ENCODE data around the gene HDAC7. TPM values are rescaled to one million over a fixed set of nuclear protein-coding genes. Genes with fewer than 3 reads are reported as not detected.

Gene HDAC7
- total and polyA plus RNA-seq, 4 donors, result 49.3 to 119 (median 69.7) TPM

DNA sequence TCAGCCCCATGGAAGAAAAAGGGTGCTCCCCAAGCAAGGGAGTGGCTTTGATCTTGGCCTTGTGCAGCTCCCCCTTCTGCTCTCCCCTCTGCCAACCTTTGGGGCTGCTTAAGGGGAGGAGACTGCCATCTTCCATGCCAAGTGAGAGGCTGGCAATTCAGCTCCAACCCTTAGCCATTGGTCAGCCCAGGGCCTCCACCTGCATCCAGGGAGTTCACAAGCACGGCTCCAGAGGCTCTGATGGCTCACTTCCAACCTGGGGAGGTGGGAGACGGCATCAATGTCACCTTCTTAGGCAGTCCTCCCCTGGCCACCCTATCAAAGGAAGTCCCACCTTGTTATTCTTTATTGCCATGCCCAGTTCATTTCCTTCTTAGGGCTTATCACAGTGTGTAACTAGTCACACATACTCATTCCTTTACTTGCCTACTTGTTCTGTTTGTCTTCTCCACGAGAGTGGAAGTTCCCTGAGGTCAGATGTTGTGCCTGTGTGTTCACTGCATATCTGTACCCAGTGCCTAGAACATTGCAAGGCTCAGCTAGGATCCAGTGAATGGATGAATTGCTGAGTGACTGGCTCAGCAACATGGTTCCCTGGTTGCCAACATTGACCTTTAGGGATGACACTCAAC lies 5.0 kb downstream of the HDAC7 start:
- H3K27me3 ChIP-seq (ENCODE audit: control insufficient read depth in 3 of 3, insufficient read depth in 3 of 3, low read length in 2 of 3), result no peaks in the 10 kb centered on the region
- H3K9me3 ChIP-seq (ENCODE audit: control insufficient read depth in 4 of 4, insufficient read depth in 3 of 4, low read length in 3 of 4), result no peaks in the 10 kb centered on the region
- peak overlapping the region; percentile 95 to 96 for H3K27ac ChIP-seq (ENCODE audit: low read depth in 1 of 2, low read length in 1 of 2)
- no peaks in the 10 kb centered on the region for H3K36me3 ChIP-seq (ENCODE audit: control insufficient read depth in 4 of 4, insufficient read depth in 4 of 4, low read length in 4 of 4)
- 44 to 70% methylated on average over 3 of the region's 3 CpGs for WGBS, 2 donors
- H3K4me3 ChIP-seq, result no peak overlapping the region
- H3K4me1 ChIP-seq (ENCODE audit: control insufficient read depth in 5 of 5, insufficient read depth in 5 of 5, low read length in 5 of 5), result peaks cover 20 to 56% (median 48%) of the 10 kb centered on the region in 5 donors
- DNase-seq, result no peak
- ATAC-seq (ENCODE audit: insufficient read depth, low FRiP score), result no peak
- TF ChIP-seq, protein P1, sequence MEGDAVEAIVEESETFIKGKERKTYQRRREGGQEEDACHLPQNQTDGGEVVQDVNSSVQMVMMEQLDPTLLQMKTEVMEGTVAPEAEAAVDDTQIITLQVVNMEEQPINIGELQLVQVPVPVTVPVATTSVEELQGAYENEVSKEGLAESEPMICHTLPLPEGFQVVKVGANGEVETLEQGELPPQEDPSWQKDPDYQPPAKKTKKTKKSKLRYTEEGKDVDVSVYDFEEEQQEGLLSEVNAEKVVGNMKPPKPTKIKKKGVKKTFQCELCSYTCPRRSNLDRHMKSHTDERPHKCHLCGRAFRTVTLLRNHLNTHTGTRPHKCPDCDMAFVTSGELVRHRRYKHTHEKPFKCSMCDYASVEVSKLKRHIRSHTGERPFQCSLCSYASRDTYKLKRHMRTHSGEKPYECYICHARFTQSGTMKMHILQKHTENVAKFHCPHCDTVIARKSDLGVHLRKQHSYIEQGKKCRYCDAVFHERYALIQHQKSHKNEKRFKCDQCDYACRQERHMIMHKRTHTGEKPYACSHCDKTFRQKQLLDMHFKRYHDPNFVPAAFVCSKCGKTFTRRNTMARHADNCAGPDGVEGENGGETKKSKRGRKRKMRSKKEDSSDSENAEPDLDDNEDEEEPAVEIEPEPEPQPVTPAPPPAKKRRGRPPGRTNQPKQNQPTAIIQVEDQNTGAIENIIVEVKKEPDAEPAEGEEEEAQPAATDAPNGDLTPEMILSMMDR (IDR thresholded peaks at IDR 0.05; ENCODE audit: control extremely low read depth, extremely low read depth), result no peak
- H3K9ac ChIP-seq (ENCODE audit: insufficient read depth in 1 of 2, low read length in 2 of 2), result no peak overlapping the region

DNA sequence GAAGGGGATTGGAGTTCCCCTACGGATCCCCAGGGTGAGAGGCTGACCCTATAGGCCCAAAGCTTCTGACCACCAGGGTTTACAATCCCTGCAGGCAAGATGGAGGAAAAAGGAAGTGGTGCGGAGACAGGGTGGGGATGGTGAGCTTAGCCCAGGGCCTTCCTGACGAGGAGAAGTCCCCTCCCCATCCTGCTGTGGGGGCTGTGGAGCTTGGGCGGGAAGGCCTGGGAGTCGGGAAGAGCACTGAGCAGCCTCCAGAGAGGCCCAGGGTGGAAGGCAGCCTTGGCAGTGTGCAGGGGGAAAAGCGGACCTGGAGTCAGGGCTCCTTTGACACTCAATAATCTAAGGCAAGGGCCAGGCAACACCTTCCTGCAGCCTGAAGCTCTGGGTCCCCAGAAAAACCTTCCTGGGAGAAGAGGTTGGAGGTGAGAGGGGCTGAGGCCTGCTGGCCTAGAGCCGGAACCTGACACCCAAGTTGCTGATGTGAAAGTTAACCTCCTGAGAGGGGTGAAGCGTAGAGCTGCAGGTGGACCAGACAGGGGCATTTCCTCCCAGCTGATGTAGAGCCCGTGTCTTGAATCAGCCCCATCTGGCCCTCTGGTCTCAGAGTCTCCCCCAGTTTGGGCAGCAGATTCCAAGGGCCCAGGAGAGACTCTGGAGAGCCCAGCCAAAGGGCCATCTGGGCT lies 6.0 kb downstream of the HDAC7 start:
- DNase-seq (no peak), ATAC-seq (ENCODE audit: insufficient read depth, low FRiP score) (no peak)
- Histone ChIP-seq H3K9ac (ENCODE audit: insufficient read depth in 1 of 2, low read length in 2 of 2) (peak overlapping the region; percentile 3 to 37), H3K9me3 (ENCODE audit: control insufficient read depth in 4 of 4, insufficient read depth in 3 of 4, low read length in 3 of 4) (no peaks in the 10 kb centered on the region), H3K27ac (ENCODE audit: low read depth in 1 of 2, low read length in 1 of 2) (peak overlapping the region; percentile 95 to 96), H3K27me3 (ENCODE audit: control insufficient read depth in 3 of 3, insufficient read depth in 3 of 3, low read length in 2 of 3) (no peaks in the 10 kb centered on the region), H3K36me3 (ENCODE audit: control insufficient read depth in 4 of 4, insufficient read depth in 4 of 4, low read length in 4 of 4) (no peaks in the 10 kb centered on the region), H3K4me3 (no peak overlapping the region), H3K4me1 (ENCODE audit: control insufficient read depth in 5 of 5, insufficient read depth in 5 of 5, low read length in 5 of 5) (peaks cover 20 to 57% (median 52%) of the 10 kb centered on the region in 5 donors)
- TF ChIP-seq, protein P1 (IDR thresholded peaks at IDR 0.05; ENCODE audit: control extremely low read depth, extremely low read depth), result no peak
- WGBS, 2 donors, result 30 to 35% methylated on average over 9 of the region's 9 CpGs

DNA sequence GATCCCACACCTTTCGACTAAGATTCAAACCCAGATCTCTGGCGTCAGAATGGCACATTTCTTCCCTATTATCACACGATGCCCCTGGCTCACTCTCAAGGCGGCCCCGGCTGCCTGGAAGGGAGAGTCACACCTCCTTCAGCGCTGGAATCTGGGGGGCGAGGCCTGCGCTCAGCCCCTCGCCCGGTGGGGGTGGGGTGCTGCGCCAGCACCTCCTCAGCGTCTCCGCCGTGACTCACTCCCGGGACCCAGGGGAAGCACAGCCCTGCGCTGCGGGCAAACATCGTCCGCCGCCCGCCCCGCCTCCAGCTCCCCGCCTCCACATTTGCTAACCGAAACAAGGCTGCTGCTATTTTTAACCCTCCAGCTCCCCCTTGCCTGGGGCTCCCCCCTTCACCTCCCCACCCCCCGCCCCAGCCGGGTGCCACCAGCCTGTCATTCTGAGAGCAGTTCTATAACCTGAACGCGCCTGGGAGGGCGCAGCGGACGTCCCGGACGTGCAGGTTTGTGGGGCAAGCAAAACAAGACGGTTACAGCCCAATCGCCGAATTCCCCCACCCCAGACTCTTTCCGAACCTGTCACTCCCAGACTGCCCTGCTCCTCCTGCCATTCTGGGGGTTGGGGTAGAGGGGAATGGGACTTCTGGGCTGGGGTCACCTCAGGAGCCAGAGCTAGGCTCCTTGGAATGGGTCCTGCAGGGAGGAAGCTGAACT lies 6.7 kb downstream of the HDAC7 start:
- H3K4me3 ChIP-seq, result no peak overlapping the region
- WGBS, 2 donors, result 0 to 1% methylated on average over 37 of the region's 37 CpGs
- ATAC-seq (ENCODE audit: insufficient read depth, low FRiP score), result peak; percentile 76

More for the DNA sequence above, 6.7 kb downstream of the HDAC7 start:
- Histone ChIP-seq H3K27ac (ENCODE audit: low read depth in 1 of 2, low read length in 1 of 2) (peak overlapping the region; percentile 95 to 96), H3K36me3 (ENCODE audit: control insufficient read depth in 4 of 4, insufficient read depth in 4 of 4, low read length in 4 of 4) (no peaks in the 10 kb centered on the region), H3K27me3 (ENCODE audit: control insufficient read depth in 3 of 3, insufficient read depth in 3 of 3, low read length in 2 of 3) (no peaks in the 10 kb centered on the region), H3K4me1 (ENCODE audit: control insufficient read depth in 5 of 5, insufficient read depth in 5 of 5, low read length in 5 of 5) (peaks cover 20 to 58% (median 55%) of the 10 kb centered on the region in 5 donors), H3K9me3 (ENCODE audit: control insufficient read depth in 4 of 4, insufficient read depth in 3 of 4, low read length in 3 of 4) (no peaks in the 10 kb centered on the region), H3K9ac (ENCODE audit: insufficient read depth in 1 of 2, low read length in 2 of 2) (peak overlapping the region; percentile 37 to 87)
- TF ChIP-seq, protein P1 (IDR thresholded peaks at IDR 0.05; ENCODE audit: control extremely low read depth, extremely low read depth), result no peak
- peak; percentile 78 to 87 (median 87) for DNase-seq
